Loucy (cell line): Measurements from ENCODE around the gene THOP1.

Experiments
- CTCF ChIP-seq: fragments of 200-600 bp; sonication (generic); conservative IDR thresholded peaks from 2 replicates; pipeline ENCODE4 v1.5.1; 2014; ENCODE audit warnings: mild to moderate bottlenecking, antibody characterized with exemption, low read length
- EZH2phosphoT487 ChIP-seq: fragments of 200-600 bp; IDR thresholded peaks from 2 replicates; pipeline ENCODE4 v1.6.1; 2018; ENCODE audit warnings: antibody characterized with exemption, mild to moderate bottlenecking, moderate library complexity, borderline replicate concordance

GRCh38 chr19:2797280-2797679 is 12.0 kb downstream of the THOP1 start:
- TF ChIP-seq CTCF (no peak), EZH2phosphoT487 (no peak)
